Natural killer cell (primary cell): Measurements from ENCODE around the gene FLYWCH1. TPM values are rescaled to one million over a fixed set of nuclear protein-coding genes. Genes with fewer than 3 reads are reported as not detected.

Source experiments
- ATAC-seq, 3 donors: fragments of 150-1000 bp in 2 of 3; fragments of 200-7000 bp in 1 of 3; cut with Tn5 transposase; 1 replicate in 1 of 3; 2 replicates in 2 of 3; pipeline ENCODE4 v1.10.0; 2021; ENCODE audit warnings: mild to moderate bottlenecking in 2 of 3, moderate library complexity in 2 of 3
- DNase-seq, 2 donors: peaks; one replicate each; pipeline versions ENCODE4 v3.0.0 to v3.0.0-alpha.2; 2013 to 2021; ENCODE audit warnings: mixed read lengths in 1 of 2
- H3K27ac ChIP-seq: one replicate; pipeline ENCODE4 v1.5.1; 2013; ENCODE audit warnings: mild to moderate bottlenecking, low read length
- H3K27me3 ChIP-seq: one replicate; pipeline ENCODE4 v1.6.1; 2013; ENCODE audit warnings: low read length; ENCODE audit not compliant: control insufficient read depth, insufficient read depth
- H3K36me3 ChIP-seq: one replicate; pipeline ENCODE4 v1.6.1; 2013; ENCODE audit warnings: low read length; ENCODE audit not compliant: control insufficient read depth, insufficient read depth
- H3K4me1 ChIP-seq: one replicate; pipeline ENCODE4 v1.6.1; 2013; ENCODE audit warnings: low read length; ENCODE audit not compliant: control insufficient read depth, insufficient read depth
- H3K4me3 ChIP-seq: one replicate; pipeline ENCODE4 v1.5.1; 2013; ENCODE audit warnings: low read length
- H3K9me3 ChIP-seq: one replicate; pipeline ENCODE4 v1.6.1; 2013; ENCODE audit warnings: low read length; ENCODE audit not compliant: control insufficient read depth, insufficient read depth
- H3K27ac Mint-ChIP-seq, 2 donors: one replicate each; pipeline ENCODE4 v1.8.0; 2022; ENCODE audit warnings: mild to moderate bottlenecking in 2 of 2, mixed read lengths in 2 of 2, moderate library complexity in 1 of 2
- H3K27me3 Mint-ChIP-seq, 2 donors: one replicate each; pipeline ENCODE4 v1.8.0; 2022; ENCODE audit warnings: low read depth in 2 of 2, mixed read lengths in 2 of 2
- H3K36me3 Mint-ChIP-seq: one replicate; pipeline ENCODE4 v1.8.0; 2022; ENCODE audit warnings: mixed read lengths
- H3K4me1 Mint-ChIP-seq, 2 donors: one replicate each; pipeline ENCODE4 v1.8.0; 2022; ENCODE audit warnings: mixed read lengths in 2 of 2
- H3K4me3 Mint-ChIP-seq: one replicate; pipeline ENCODE4 v1.8.0; 2022; ENCODE audit warnings: mild to moderate bottlenecking, moderate library complexity, mixed read lengths
- H3K9me3 Mint-ChIP-seq, 2 donors: one replicate each; pipeline ENCODE4 v1.8.0; 2022; ENCODE audit warnings: mixed read lengths in 2 of 2
- WGBS: methylation state at CpG from one replicate; pipeline ENCODE4 v1.1.7; 2013; ENCODE audit warnings: missing lambda C conversion rate; ENCODE audit not compliant: insufficient coverage; 5-methylcytosine and 5-hydroxymethylcytosine counted together
- intact Hi-C: fragments of 100-400 bp; cut with micrococcal nuclease; formaldehyde crosslinking; loops from one replicate; pipeline ENCODE4 v1.14.2; 2022
- total RNA-seq, 4 donors: library from RNA; stranded (reverse); fragments of 120-200 nt in 1 of 4; gene quantifications; one replicate each; pipeline versions ENCODE4 v1.2.3 to v1.2.4, GENCODE V29; 2013 to 2022
- TF ChIP-seq, protein P1 (sequence below): fragments of 200-600 bp; IDR thresholded peaks from one replicate; pipeline ENCODE4 v1.8.0; 2022; ENCODE audit warnings: antibody characterized with exemption

The FLYWCH1 gene
- total RNA-seq, 3 donors from 2014 or later (not counting 1 experiment from before 2014, with no cell fraction given): 85.1 to 148 (median 130) TPM

DNA sequence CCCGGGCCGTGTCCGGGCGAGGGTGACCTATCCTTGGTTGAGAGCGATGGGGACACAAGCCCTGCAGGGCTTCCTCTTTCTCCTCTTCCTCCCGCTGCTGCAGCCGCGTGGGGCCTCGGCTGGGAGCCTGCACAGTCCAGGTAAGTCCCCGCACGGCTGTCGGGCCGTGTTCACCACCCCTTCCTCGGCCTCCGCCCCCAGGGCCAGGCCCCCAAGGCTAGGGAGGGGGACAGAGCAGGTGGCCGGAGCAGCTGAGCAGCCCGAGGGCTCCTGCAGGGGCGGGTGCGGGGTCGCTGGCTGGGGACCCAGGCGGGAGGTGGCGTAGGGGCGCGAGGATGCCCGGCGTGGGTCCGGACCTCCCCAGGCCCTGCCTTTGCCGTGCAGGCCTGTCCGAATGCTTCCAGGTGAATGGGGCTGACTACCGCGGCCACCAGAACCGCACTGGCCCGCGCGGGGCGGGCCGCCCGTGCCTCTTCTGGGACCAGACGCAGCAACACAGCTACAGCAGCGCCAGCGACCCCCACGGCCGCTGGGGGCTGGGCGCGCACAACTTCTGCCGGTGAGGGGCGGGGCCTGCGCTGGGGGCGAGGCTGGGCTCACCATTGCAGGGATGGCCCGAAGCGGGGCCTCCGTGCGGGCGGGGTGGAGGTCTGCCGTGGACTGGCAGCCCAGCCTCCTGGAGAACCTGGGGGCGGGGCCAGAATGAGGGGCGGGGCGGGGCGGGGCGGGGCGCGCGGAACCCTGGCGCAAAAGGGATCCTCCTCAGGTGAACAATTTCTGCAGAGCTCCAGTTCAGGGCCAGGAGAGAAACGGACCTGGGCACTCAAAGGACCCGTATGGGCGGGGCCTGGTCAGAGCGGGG, 53.0 kb downstream of the FLYWCH1 start:
- Mint-ChIP-seq H3K9me3 (no peaks in the 10 kb centered on the region), H3K4me3 (peak overlapping the region; percentile 49), H3K4me1 (peaks cover 10 to 33% of the 10 kb centered on the region in 2 donors), H3K36me3 (no peaks in the 10 kb centered on the region), H3K27ac (no peak overlapping the region), H3K27me3 (peaks cover 10 to 20% of the 10 kb centered on the region in 2 donors)
- peak overlapping the region; percentile 3 for H3K4me3 ChIP-seq
- H3K9me3 ChIP-seq: no peaks in the 10 kb centered on the region
- H3K27ac ChIP-seq: no peak overlapping the region
- peaks cover 58% of the 10 kb centered on the region for H3K27me3 ChIP-seq
- TF ChIP-seq, protein P1, sequence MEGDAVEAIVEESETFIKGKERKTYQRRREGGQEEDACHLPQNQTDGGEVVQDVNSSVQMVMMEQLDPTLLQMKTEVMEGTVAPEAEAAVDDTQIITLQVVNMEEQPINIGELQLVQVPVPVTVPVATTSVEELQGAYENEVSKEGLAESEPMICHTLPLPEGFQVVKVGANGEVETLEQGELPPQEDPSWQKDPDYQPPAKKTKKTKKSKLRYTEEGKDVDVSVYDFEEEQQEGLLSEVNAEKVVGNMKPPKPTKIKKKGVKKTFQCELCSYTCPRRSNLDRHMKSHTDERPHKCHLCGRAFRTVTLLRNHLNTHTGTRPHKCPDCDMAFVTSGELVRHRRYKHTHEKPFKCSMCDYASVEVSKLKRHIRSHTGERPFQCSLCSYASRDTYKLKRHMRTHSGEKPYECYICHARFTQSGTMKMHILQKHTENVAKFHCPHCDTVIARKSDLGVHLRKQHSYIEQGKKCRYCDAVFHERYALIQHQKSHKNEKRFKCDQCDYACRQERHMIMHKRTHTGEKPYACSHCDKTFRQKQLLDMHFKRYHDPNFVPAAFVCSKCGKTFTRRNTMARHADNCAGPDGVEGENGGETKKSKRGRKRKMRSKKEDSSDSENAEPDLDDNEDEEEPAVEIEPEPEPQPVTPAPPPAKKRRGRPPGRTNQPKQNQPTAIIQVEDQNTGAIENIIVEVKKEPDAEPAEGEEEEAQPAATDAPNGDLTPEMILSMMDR: no peak
- DNase-seq (peak; percentile 41 to 70), ATAC-seq (peak in 2 of 3 donors; percentile 11 to 17)
- intact Hi-C loops: no loop called here
- H3K36me3 ChIP-seq: no peaks in the 10 kb centered on the region
- under 1% methylated on average over 68 of the region's 68 CpGs for WGBS
- peaks cover 58% of the 10 kb centered on the region for H3K4me1 ChIP-seq

DNA sequence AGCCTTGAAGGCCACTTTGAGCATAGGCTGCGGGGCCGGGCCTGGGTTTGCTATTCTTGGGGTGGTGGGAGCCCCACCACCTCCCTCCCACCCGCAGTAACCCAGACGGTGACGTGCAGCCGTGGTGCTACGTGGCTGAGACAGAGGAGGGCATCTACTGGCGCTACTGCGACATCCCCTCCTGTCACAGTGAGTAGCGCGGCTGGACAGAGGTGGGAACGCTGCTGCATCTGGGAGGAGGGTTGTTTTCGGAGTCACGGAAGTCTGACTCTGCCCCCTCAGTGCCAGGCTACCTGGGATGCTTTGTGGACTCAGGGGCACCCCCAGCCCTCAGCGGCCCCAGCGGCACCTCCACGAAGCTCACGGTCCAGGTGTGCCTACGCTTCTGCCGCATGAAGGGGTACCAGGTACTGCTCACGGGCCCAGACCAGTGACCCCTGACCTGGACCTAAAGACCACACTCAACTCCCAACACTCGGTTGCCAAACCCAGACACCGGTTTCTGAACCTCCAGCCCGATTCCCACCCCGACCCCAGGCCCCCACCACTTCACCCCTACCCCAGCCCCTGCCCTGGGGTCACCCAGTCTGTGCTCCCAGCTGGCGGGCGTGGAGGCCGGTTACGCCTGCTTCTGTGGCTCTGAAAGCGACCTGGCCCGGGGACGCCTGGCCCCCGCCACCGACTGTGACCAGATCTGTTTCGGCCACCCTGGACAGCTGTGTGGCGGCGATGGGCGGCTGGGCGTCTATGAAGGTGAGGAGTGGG, 54.5 kb downstream of the FLYWCH1 start:
- Mint-ChIP-seq H3K9me3 (no peaks in the 10 kb centered on the region), H3K4me1 (peaks cover 10 to 39% of the 10 kb centered on the region in 2 donors), H3K4me3 (peak overlapping the region; percentile 49), H3K27ac (no peak overlapping the region), H3K36me3 (no peaks in the 10 kb centered on the region), H3K27me3 (peaks cover 10 to 17% of the 10 kb centered on the region in 2 donors)
- TF ChIP-seq, protein P1: no peak
- DNase-seq (no peak), ATAC-seq (no peak)
- H3K4me1 ChIP-seq: peaks cover 72% of the 10 kb centered on the region
- H3K9me3 ChIP-seq: no peaks in the 10 kb centered on the region
- no peak overlapping the region for H3K4me3 ChIP-seq
- intact Hi-C loops: no loop called here
- WGBS: 63% methylated on average over 38 of the region's 39 CpGs
- no peaks in the 10 kb centered on the region for H3K36me3 ChIP-seq
- H3K27ac ChIP-seq: no peak overlapping the region
- H3K27me3 ChIP-seq: peaks cover 58% of the 10 kb centered on the region

DNA sequence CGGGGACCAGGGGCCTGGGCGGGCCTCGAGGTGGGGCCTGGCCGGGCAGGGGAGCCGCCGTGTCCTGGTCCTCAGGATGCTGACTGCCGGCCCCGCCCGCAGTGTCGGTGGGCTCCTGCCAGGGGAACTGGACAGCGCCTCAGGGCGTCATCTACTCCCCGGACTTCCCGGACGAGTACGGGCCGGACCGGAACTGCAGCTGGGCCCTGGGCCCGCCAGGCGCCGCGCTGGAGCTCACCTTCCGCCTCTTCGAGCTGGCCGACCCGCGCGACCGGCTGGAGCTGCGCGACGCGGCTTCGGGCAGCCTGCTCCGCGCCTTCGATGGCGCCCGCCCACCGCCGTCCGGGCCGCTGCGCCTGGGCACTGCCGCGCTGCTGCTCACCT, 55.1 kb downstream of the FLYWCH1 start:
- Histone ChIP-seq H3K27ac (no peak overlapping the region), H3K36me3 (no peaks in the 10 kb centered on the region), H3K9me3 (no peaks in the 10 kb centered on the region), H3K4me3 (no peak overlapping the region), H3K4me1 (peaks cover 72% of the 10 kb centered on the region), H3K27me3 (peaks cover 57% of the 10 kb centered on the region)
- peak in 1 of 2 donors; percentile 50 for DNase-seq
- intact Hi-C loops: no loop called here
- Mint-ChIP-seq H3K4me3 (no peak overlapping the region), H3K9me3 (no peaks in the 10 kb centered on the region), H3K4me1 (peaks cover 10 to 37% of the 10 kb centered on the region in 2 donors), H3K27me3 (peaks cover 10 to 14% of the 10 kb centered on the region in 2 donors), H3K27ac (no peak overlapping the region), H3K36me3 (no peaks in the 10 kb centered on the region)
- TF ChIP-seq, protein P1: no peak
- WGBS: 6% methylated on average over 46 of the region's 46 CpGs
- no peak for ATAC-seq
